Caco-2 (cell line): ENCODE measurements around the gene PRRT4. TPM values are rescaled to one million over a fixed set of nuclear protein-coding genes. Genes with fewer than 3 reads are reported as not detected.

Experiments used
- BruUV-seq: library from RNA; stranded (reverse); fragments of 400-500 nt; replicated peaks from 2 replicates; lab custom pipeline; 2021; lab: Mats Ljungman, UMichigan
- CTCF ChIA-PET: fragments of 300-600 bp; sonication (Branson Sonifier 250); formaldehyde crosslinking; loops from one replicate; lab custom pipeline; 2022; ENCODE audit warnings: antibody characterized with exemption; lab: Charles Lee
- POLR2A ChIA-PET: fragments of 300-600 bp; sonication (Branson Sonifier 250); formaldehyde crosslinking; loops from one replicate; lab custom pipeline; 2022; ENCODE audit warnings: antibody characterized with exemption; lab: Charles Lee
- DNase-seq, 2 experiments: peaks; one replicate each; pipeline versions ENCODE4 v3.0.0 to v3.0.0-alpha.2; 2020 to 2022
- H3K27me3 ChIP-seq: replicated peaks from 2 replicates; pipeline ENCODE4 v1.6.0; 2011; ENCODE audit warnings: low read length; ENCODE audit not compliant: control insufficient read depth, insufficient read depth
- H3K36me3 ChIP-seq: 2 replicates; pipeline ENCODE4 v1.5.1; 2011; ENCODE audit warnings: low read length; ENCODE audit not compliant: control insufficient read depth, insufficient read depth
- H3K4me1 ChIP-seq: fragments of 250-450 bp; sonication (Bioruptor Pico); 2 replicates; pipeline ENCODE4 v1.5.1; 2020; ENCODE audit warnings: mild to moderate bottlenecking
- H3K4me3 ChIP-seq: 2 replicates; pipeline ENCODE4 v1.5.1; 2011; ENCODE audit warnings: low read depth, mild to moderate bottlenecking, control low read depth, low read length
- H3K9me3 ChIP-seq: fragments of 250-450 bp; sonication (Bioruptor Pico); 2 replicates; pipeline ENCODE4 v1.5.1; 2020; ENCODE audit warnings: mild to moderate bottlenecking, moderate library complexity
- H3K27ac Mint-ChIP-seq: one replicate; pipeline ENCODE4 v1.8.0; 2022; ENCODE audit warnings: mixed read lengths; ENCODE audit not compliant: unreplicated experiment
- H3K27me3 Mint-ChIP-seq: one replicate; pipeline ENCODE4 v1.8.0; 2022; ENCODE audit warnings: mixed read lengths; ENCODE audit not compliant: insufficient read depth, unreplicated experiment
- H3K36me3 Mint-ChIP-seq: one replicate; pipeline ENCODE4 v1.8.0; 2022; ENCODE audit warnings: mild to moderate bottlenecking, mixed read lengths; ENCODE audit not compliant: insufficient read depth, unreplicated experiment
- H3K4me1 Mint-ChIP-seq: one replicate; pipeline ENCODE4 v1.8.0; 2022; ENCODE audit warnings: low read depth, mixed read lengths; ENCODE audit not compliant: unreplicated experiment
- H3K4me3 Mint-ChIP-seq: one replicate; pipeline ENCODE4 v1.8.0; 2022; ENCODE audit warnings: mild to moderate bottlenecking, moderate library complexity, mixed read lengths; ENCODE audit not compliant: unreplicated experiment
- H3K9me3 Mint-ChIP-seq: one replicate; pipeline ENCODE4 v1.8.0; 2022; ENCODE audit warnings: mixed read lengths; ENCODE audit not compliant: unreplicated experiment
- CTCF ChIP-seq, 2 experiments: fragments of 200-600 bp in 1 of 2; IDR thresholded peaks; 1 replicate in 1 of 2; 2 replicates in 1 of 2; pipeline versions ENCODE4 v1.5.1 to v1.8.0; 2011 to 2022; ENCODE audit warnings: antibody characterized with exemption in 1 of 2, control low read depth in 1 of 2, inconsistent platforms in 1 of 2, low read depth in 1 of 2, low read length in 1 of 2, mild to moderate bottlenecking in 1 of 2, moderate library complexity in 1 of 2; ENCODE audit not compliant: insufficient read depth in 1 of 2, severe bottlenecking in 1 of 2, unreplicated experiment in 1 of 2
- intact Hi-C: fragments of 100-400 bp; cut with micrococcal nuclease; formaldehyde crosslinking; loops from one replicate; pipeline ENCODE4 v1.10.0; 2022; ENCODE audit not compliant: unreplicated experiment
- total RNA-seq: library from RNA; stranded (reverse); gene quantifications from 2 replicates; pipeline ENCODE4 v1.2.3, GENCODE V29; 2022

The PRRT4 gene
- total RNA-seq, 1 experiment from 2014 or later = 0.43 TPM

- Histone ChIP-seq H3K9me3 (no peaks in the 10 kb centered on the region; the same call in 1 of the 2 replicates), H3K27me3 (no peaks in the 10 kb centered on the region), H3K36me3 (no peaks in the 10 kb centered on the region), H3K4me1 (peaks cover 21% of the 10 kb centered on the region), H3K4me3 (peak within 1 kb of the TSS; percentile 45)
- intact Hi-C loops = loop anchor here (1.0 kb wide), 1 partner anchor 12 kb away; no protein-coding TSS in a partner anchor
- no peaks in the 10 kb centered on the region for H3K4me1 Mint-ChIP-seq
- no peaks in the 10 kb centered on the region for H3K36me3 Mint-ChIP-seq
- peak within 1 kb of the TSS; percentile 57 for H3K27ac Mint-ChIP-seq
- no TSS peak for BruUV-seq
- CTCF ChIA-PET = interaction anchor here (0.6 to 1.4 kb wide), 9 partner anchors 12 to 504 kb away, joined by 3 to 7 read pairs (median 4); no protein-coding TSS in a partner anchor
- TF ChIP-seq CTCF (IDR thresholded peaks at IDR 0.05; ENCODE audit: insufficient read depth in 1 of 2, low read depth in 1 of 2, low read length in 1 of 2, severe bottlenecking in 1 of 2, unreplicated experiment in 1 of 2) = no peak
- H3K9me3 Mint-ChIP-seq = no peaks in the 10 kb centered on the region
- DNase-seq = peak; percentile 83 to 92
- peak within 1 kb of the TSS; percentile 88 for H3K4me3 Mint-ChIP-seq
- no peaks in the 10 kb centered on the region for H3K27me3 Mint-ChIP-seq
- POLR2A ChIA-PET = interaction anchor here (1.4 kb wide), 1 partner anchor 66 kb away, joined by 3 read pairs; the partner anchor contains the start of gene RBM28
Observed at GRCh38 chr7:128409596-128410450, 48.3 kb upstream of the PRRT4 start, which contains the start of gene IMPDH1. Gene IMPDH1, minus strand, starts transcription at chr7:128409982. Its CDS starts 81 bp downstream, at chr7:128409901.

- no peaks in the 10 kb centered on the region for H3K27me3 Mint-ChIP-seq
- CTCF ChIA-PET = interaction anchor here (0.6 to 0.9 kb wide), 9 partner anchors 9 to 504 kb away, joined by 3 to 7 read pairs (median 3); partner anchors contain the start of gene HILPDA
- no peak overlapping the region for H3K27ac Mint-ChIP-seq
- TF ChIP-seq CTCF (IDR thresholded peaks at IDR 0.05; ENCODE audit: insufficient read depth in 1 of 2, low read depth in 1 of 2, low read length in 1 of 2, severe bottlenecking in 1 of 2, unreplicated experiment in 1 of 2) = no peak
- Histone ChIP-seq H3K4me1 (peaks cover 30% of the 10 kb centered on the region), H3K9me3 (no peaks in the 10 kb centered on the region; the same call in 1 of the 2 replicates), H3K4me3 (peak overlapping the region; percentile 45), H3K36me3 (no peaks in the 10 kb centered on the region), H3K27me3 (no peaks in the 10 kb centered on the region)
- intact Hi-C loops = no loop called here
- BruUV-seq = no TSS peak
- peak overlapping the region; percentile 88 for H3K4me3 Mint-ChIP-seq
- H3K9me3 Mint-ChIP-seq = no peaks in the 10 kb centered on the region
- H3K4me1 Mint-ChIP-seq = peaks cover 5% of the 10 kb centered on the region
- no peaks in the 10 kb centered on the region for H3K36me3 Mint-ChIP-seq
- POLR2A ChIA-PET = interaction anchor here (1.4 kb wide), 1 partner anchor 65 kb away, joined by 3 read pairs; the partner anchor contains the start of gene RBM28
- no peak for DNase-seq
Observed at GRCh38 chr7:128408709-128409595, 47.5 kb upstream of the PRRT4 start.
